H1 (cell line): ENCODE data around the gene EYA2. TPM values are rescaled to one million over a fixed set of nuclear protein-coding genes. Genes with fewer than 3 reads are reported as not detected.

Experiments used
- CTCF ChIA-PET: fragments of 300-600 bp; sonication (Branson Sonifier 250); formaldehyde crosslinking; loops from one replicate; lab custom pipeline; 2021; ENCODE audit not compliant: partially characterized antibody; lab: Charles Lee
- POLR2A ChIA-PET: fragments of 300-600 bp; sonication (Branson Sonifier 250); formaldehyde crosslinking; loops from one replicate; lab custom pipeline; 2021; ENCODE audit warnings: inconsistent platforms; ENCODE audit not compliant: partially characterized antibody; lab: Charles Lee
- DNase-seq, 2 experiments: peaks; one replicate each; pipeline versions ENCODE4 v3.0.0 to v3.0.0-alpha.2; 2010 to 2022; ENCODE audit warnings: low spot score in 2 of 2, low read depth in 1 of 2, mixed read lengths in 1 of 2
- FAIRE-seq: peaks from 2 replicates; lab custom pipeline; 2011; peaks lifted over from hg19 to GRCh38; lab: Jason Lieb, UNC
- H2AFZ ChIP-seq: 2 replicates; pipeline ENCODE4 v1.8.1; 2012; ENCODE audit warnings: low read length, inconsistent platforms
- H2AK5ac ChIP-seq: 2 replicates; pipeline ENCODE4 v1.6.1; 2013; ENCODE audit warnings: low read depth, low read length
- H2BK120ac ChIP-seq: replicated peaks from 2 replicates; pipeline ENCODE3; 2013; ENCODE audit warnings: low read depth, low read length, inconsistent platforms
- H2BK12ac ChIP-seq: 2 replicates; pipeline ENCODE4 v1.6.1; 2013; ENCODE audit warnings: low read depth, low read length
- H2BK15ac ChIP-seq: 2 replicates; pipeline ENCODE4 v1.6.1; 2013; ENCODE audit warnings: low read length
- H2BK20ac ChIP-seq: 2 replicates; pipeline ENCODE4 v1.6.1; 2013; ENCODE audit warnings: low read length
- H2BK5ac ChIP-seq: 2 replicates; pipeline ENCODE4 v1.6.1; 2013; ENCODE audit warnings: low read depth, low read length
- H3K14ac ChIP-seq: 2 replicates; pipeline ENCODE4 v1.6.1; 2013; ENCODE audit warnings: inconsistent platforms; ENCODE audit not compliant: insufficient read length
- H3K18ac ChIP-seq: 2 replicates; pipeline ENCODE4 v1.6.1; 2013; ENCODE audit warnings: low read length; ENCODE audit errors: extremely low read depth
- H3K23ac ChIP-seq: 2 replicates; pipeline ENCODE4 v1.6.1; 2013; ENCODE audit warnings: inconsistent platforms; ENCODE audit not compliant: insufficient read length
- H3K23me2 ChIP-seq: 2 replicates; pipeline ENCODE4 v1.6.1; 2013; ENCODE audit warnings: low read depth, low read length
- H3K27ac ChIP-seq: 2 replicates; pipeline ENCODE4 v1.6.1; 2011; ENCODE audit warnings: low read depth, low read length, inconsistent platforms
- H3K27me3 ChIP-seq, 4 experiments: replicated peaks in 1 of 4; 1 replicate in 1 of 4; 2 replicates in 3 of 4; pipeline versions ENCODE4 v1.6.1 to v1.8.1; 2011 to 2013; ENCODE audit warnings: low read length in 3 of 4, mild to moderate bottlenecking in 3 of 4, inconsistent platforms in 2 of 4, mixed read lengths in 2 of 4, moderate library complexity in 1 of 4; ENCODE audit not compliant: control insufficient read depth in 3 of 4, insufficient read depth in 3 of 4; ENCODE audit errors: extremely low read depth in 1 of 4
- H3K36me3 ChIP-seq, 4 experiments: 2 replicates each; pipeline versions ENCODE4 v1.6.1 to v1.8.1; 2011 to 2013; ENCODE audit warnings: mild to moderate bottlenecking in 4 of 4, low read length in 3 of 4, moderate library complexity in 2 of 4, control low read depth in 1 of 4, inconsistent platforms in 1 of 4; ENCODE audit not compliant: insufficient read depth in 4 of 4, control insufficient read depth in 2 of 4
- H3K4ac ChIP-seq: replicated peaks from 2 replicates; pipeline ENCODE3; 2013; ENCODE audit warnings: low read length, low read depth, mixed read lengths, inconsistent platforms; ENCODE audit not compliant: insufficient read length
- H3K4me1 ChIP-seq, 4 experiments: replicated peaks in 1 of 4; 1 replicate in 1 of 4; 2 replicates in 3 of 4; pipeline versions ENCODE4 v1.6.1 to v1.8.1; 2011 to 2013; ENCODE audit warnings: low read length in 3 of 4, inconsistent platforms in 2 of 4, mixed read lengths in 1 of 4; ENCODE audit not compliant: insufficient read depth in 4 of 4, control insufficient read depth in 3 of 4
- H3K4me2 ChIP-seq, 2 experiments: 2 replicates each; pipeline versions ENCODE4 v1.6.1 to v1.8.1; 2011 to 2013; ENCODE audit warnings: low read depth in 2 of 2, low read length in 2 of 2, control low read depth in 1 of 2, inconsistent platforms in 1 of 2, mild to moderate bottlenecking in 1 of 2; ENCODE audit not compliant: insufficient read depth in 1 of 2
- H3K4me3 ChIP-seq, 4 experiments: fragments of 200-600, 300-600 bp in 1 of 4; sonication (generic), shearing (Covaris generic), sonication (Bioruptor Twin) in 1 of 4; 2 replicates each; pipeline versions ENCODE4 v1.5.1 to v1.8.1; 2011 to 2016; ENCODE audit warnings: low read length in 4 of 4, low read depth in 3 of 4, control low read depth in 2 of 4, inconsistent platforms in 2 of 4, mild to moderate bottlenecking in 2 of 4, mixed read lengths in 1 of 4, moderate library complexity in 1 of 4; ENCODE audit not compliant: insufficient read depth in 2 of 4; ENCODE audit errors: extremely low read depth in 1 of 4
- H3K56ac ChIP-seq: replicated peaks from 2 replicates; pipeline ENCODE3; 2013; ENCODE audit warnings: low read depth, mild to moderate bottlenecking, mixed read lengths, low read length, inconsistent platforms; ENCODE audit not compliant: insufficient read length
- H3K79me1 ChIP-seq: 2 replicates; pipeline ENCODE4 v1.6.1; 2013; ENCODE audit warnings: low read depth, low read length, control low read depth
- H3K79me2 ChIP-seq, 2 experiments: 2 replicates each; pipeline versions ENCODE4 v1.6.1 to v1.8.1; 2012 to 2013; ENCODE audit warnings: low read length in 2 of 2, mild to moderate bottlenecking in 2 of 2, inconsistent platforms in 1 of 2; ENCODE audit not compliant: insufficient read depth in 2 of 2, control insufficient read depth in 1 of 2
- H3K9ac ChIP-seq, 4 experiments: replicated peaks in 1 of 4; 1 replicate in 1 of 4; 2 replicates in 3 of 4; pipeline versions ENCODE4 v1.6.1 to v1.8.1; 2011 to 2013; ENCODE audit warnings: low read depth in 3 of 4, low read length in 3 of 4, control low read depth in 2 of 4, mild to moderate bottlenecking in 2 of 4, moderate library complexity in 2 of 4, inconsistent platforms in 1 of 4; ENCODE audit errors: extremely low read depth in 1 of 4
- H3K9me3 ChIP-seq, 2 experiments: 2 replicates each; pipeline versions ENCODE4 v1.6.1 to v1.8.1; 2012 to 2013; ENCODE audit warnings: mild to moderate bottlenecking in 2 of 2, moderate library complexity in 2 of 2, control low read depth in 1 of 2, inconsistent platforms in 1 of 2, low read depth in 1 of 2, low read length in 1 of 2, mixed read lengths in 1 of 2; ENCODE audit not compliant: insufficient read depth in 2 of 2
- H4K20me1 ChIP-seq, 2 experiments: replicated peaks in 1 of 2; 2 replicates each; pipeline versions ENCODE3 to v1.8.1; 2011 to 2013; ENCODE audit warnings: inconsistent platforms in 2 of 2, low read length in 2 of 2, mild to moderate bottlenecking in 1 of 2; ENCODE audit not compliant: insufficient read depth in 2 of 2, control insufficient read depth in 1 of 2
- H4K5ac ChIP-seq: 2 replicates; pipeline ENCODE4 v1.6.1; 2013; ENCODE audit warnings: low read length, low read depth, mixed read lengths, inconsistent platforms; ENCODE audit not compliant: insufficient read length
- H4K8ac ChIP-seq: 2 replicates; pipeline ENCODE4 v1.8.0; 2013; ENCODE audit warnings: mild to moderate bottlenecking, moderate library complexity, low read length, inconsistent platforms; ENCODE audit not compliant: insufficient read depth; ENCODE audit errors: extremely low read depth
- H4K91ac ChIP-seq: replicated peaks from 2 replicates; pipeline ENCODE3; 2013; ENCODE audit warnings: low read length, mixed read lengths, inconsistent platforms; ENCODE audit not compliant: insufficient read length
- CBX5 ChIP-seq: fragments of 300-800, 300-1000 bp; sonication (generic); IDR thresholded peaks from 2 replicates; pipeline ENCODE4 v1.7.1; 2016; ENCODE audit warnings: antibody characterized with exemption, low read length, low read depth
- EGR1 ChIP-seq: IDR thresholded peaks from 2 replicates; pipeline ENCODE4 v1.6.1; 2011; ENCODE audit warnings: low read depth, low read length, borderline replicate concordance
- GTF2F1 ChIP-seq: IDR thresholded peaks from 2 replicates; pipeline ENCODE4 v1.6.1; 2012; ENCODE audit warnings: low read depth, low read length, improper control_type of control experiment, borderline replicate concordance
- KDM5A ChIP-seq: fragments of 200-600 bp; IDR thresholded peaks from 2 replicates; pipeline ENCODE4 v1.7.1; 2012; ENCODE audit warnings: mild to moderate bottlenecking, low read length, inconsistent platforms, mixed read lengths
- SAP30 ChIP-seq: fragments of 300-600 bp; sonication (generic); IDR thresholded peaks from 2 replicates; pipeline ENCODE4 v1.7.1; 2012; ENCODE audit warnings: low read length, moderate library complexity, mild to moderate bottlenecking, inconsistent platforms; ENCODE audit not compliant: insufficient read depth, insufficient replicate concordance
- WGBS, 2 experiments: shearing (Covaris generic) in 1 of 2; methylation state at CpG; one replicate each; pipeline versions ENCODE4 v1.1.6 to v1.1.7; 2013 to 2015; ENCODE audit warnings: low lambda C conversion rate in 2 of 2, mixed read lengths in 2 of 2, inconsistent platforms in 1 of 2, low coverage in 1 of 2, missing lambda C conversion rate in 1 of 2; ENCODE audit not compliant: insufficient replicate concordance in 2 of 2, insufficient coverage in 1 of 2, insufficient read length in 1 of 2; ENCODE audit errors: extremely low coverage in 1 of 2, missing lambda C conversion rate in 1 of 2; 5-methylcytosine and 5-hydroxymethylcytosine counted together
- polyA plus RNA-seq, 7 experiments: library from polyadenylated mRNA; depleted of rRNA in 3 of 7; stranded (reverse) in 5 of 7; unstranded in 2 of 7; fragments of >200 nt in 5 of 7; fragments of 200-250 nt in 2 of 7; gene quantifications; 1 replicate in 5 of 7; 2 replicates in 1 of 7; 4 replicates in 1 of 7; pipeline versions ENCODE4 v1.2.1 to v1.2.3, GENCODE V29; 2011 to 2013; ENCODE audit warnings: missing spikeins in 2 of 7, mixed read lengths in 2 of 7
- total RNA-seq: library from RNA; stranded (reverse); fragmentation: NEBNext Ultra II Directional; extraction: Animal tissue kit (Norgen Biotek cat#: 25700); gene quantifications from 2 replicates; pipeline ENCODE4 v1.2.1, GENCODE V29; 2021

The EYA2 gene
- total and polyA plus RNA-seq, 2 of the 8 experiments (the other 6 are each of a cell fraction or from before 2014, with no cell fraction given): 1.6 to 1.7 TPM

DNA sequence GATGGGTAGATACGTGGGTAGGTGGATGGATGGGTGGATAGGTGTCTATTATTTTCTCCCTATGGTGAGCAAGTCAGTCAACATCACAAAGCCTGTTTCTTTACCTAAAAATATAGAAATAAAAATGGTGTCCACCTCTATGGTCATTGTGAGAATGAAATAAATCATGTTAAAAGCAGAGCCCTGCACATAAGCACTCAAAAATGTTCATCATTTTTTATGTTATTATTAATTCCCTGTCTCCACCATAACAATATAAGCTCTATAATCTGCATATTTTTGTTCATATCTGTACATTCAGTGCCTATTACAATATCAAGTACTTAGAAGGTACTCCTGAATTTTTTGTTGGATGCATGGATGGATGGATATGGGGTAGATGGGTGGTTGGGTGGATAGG is 284.2 kb downstream of the EYA2 start:
- no peak overlapping the region for H3K23ac ChIP-seq
- no peak overlapping the region for H3K4me3 ChIP-seq
- WGBS, 2 experiments: no CpG with 5 or more reads among the region's 1 CpG
- TF ChIP-seq KDM5A (no peak), SAP30 (no peak), EGR1 (no peak), GTF2F1 (no peak), CBX5 (no peak)
- H3K4ac ChIP-seq: no peak overlapping the region
- peaks cover 0 to 3% (median 0%) of the 10 kb centered on the region in 4 experiments; a peak in 1 of 7 replicates for H3K27me3 ChIP-seq
- no peak overlapping the region for H4K91ac ChIP-seq
- no peak overlapping the region for H2BK20ac ChIP-seq
- FAIRE-seq (no peak), DNase-seq (no peak)
- H3K79me1 ChIP-seq: no peaks in the 10 kb centered on the region
- H4K8ac ChIP-seq: no peak overlapping the region
- H3K9me3 ChIP-seq: no peaks in the 10 kb centered on the region
- H2BK120ac ChIP-seq: no peak overlapping the region
- no peak overlapping the region for H2AK5ac ChIP-seq
- H3K79me2 ChIP-seq: no peaks in the 10 kb centered on the region
- H4K20me1 ChIP-seq: no peaks in the 10 kb centered on the region
- H4K5ac ChIP-seq: no peak overlapping the region
- no peak overlapping the region for H2BK5ac ChIP-seq
- no peak overlapping the region for H3K9ac ChIP-seq
- H3K27ac ChIP-seq: no peak overlapping the region
- ChIA-PET CTCF (interaction anchor here (0.6 kb wide), 1 partner anchor 421 kb away, joined by 3 read pairs; no protein-coding TSS in a partner anchor), POLR2A (no interaction called here)
- no peaks in the 10 kb centered on the region for H3K4me1 ChIP-seq
- H3K14ac ChIP-seq: no peak overlapping the region
- no peak overlapping the region for H2BK12ac ChIP-seq
- H3K4me2 ChIP-seq: no peak overlapping the region
- no peak overlapping the region for H3K18ac ChIP-seq
- no peak overlapping the region for H3K56ac ChIP-seq
- peaks cover 6% of the 10 kb centered on the region; the same call in 1 of the 2 replicates for H3K23me2 ChIP-seq
- H3K36me3 ChIP-seq: no peaks in the 10 kb centered on the region
- H2AFZ ChIP-seq: no peak overlapping the region
- no peak overlapping the region for H2BK15ac ChIP-seq
